ENCODE results near the gene ERLEC1. TPM values are rescaled to one million over a fixed set of nuclear protein-coding genes. Genes with fewer than 3 reads are reported as not detected.

Gene ERLEC1
- total RNA-seq, 1 donor from 2014 or later = 20.9 TPM

- Mint-ChIP-seq H3K36me3 (ENCODE audit: unreplicated experiment) (no peaks in the 10 kb centered on the region), H3K4me1 (ENCODE audit: low read depth, unreplicated experiment) (peaks cover 2% of the 10 kb centered on the region), H3K4me3 (ENCODE audit: unreplicated experiment) (no peak overlapping the region), H3K9me3 (ENCODE audit: unreplicated experiment) (no peaks in the 10 kb centered on the region), H3K27me3 (ENCODE audit: unreplicated experiment) (peaks cover 2% of the 10 kb centered on the region), H3K27ac (ENCODE audit: unreplicated experiment) (no peak overlapping the region)
- TF ChIP-seq CTCF (IDR thresholded peaks at IDR 0.05; ENCODE audit: partially characterized antibody, unreplicated experiment) = no peak
- DNase-seq = no peak
Observed at GRCh38 chr2:53863538-53864227, 76.8 kb downstream of the ERLEC1 start.

- TF ChIP-seq CTCF (IDR thresholded peaks at IDR 0.05; ENCODE audit: partially characterized antibody, unreplicated experiment) = no peak
- H3K27ac Mint-ChIP-seq (ENCODE audit: unreplicated experiment) = no peak overlapping the region
- no peaks in the 10 kb centered on the region for H3K36me3 Mint-ChIP-seq (ENCODE audit: unreplicated experiment)
- no peaks in the 10 kb centered on the region for H3K4me1 Mint-ChIP-seq (ENCODE audit: low read depth, unreplicated experiment)
- no peak for DNase-seq
- no peak overlapping the region for H3K4me3 Mint-ChIP-seq (ENCODE audit: unreplicated experiment)
- peaks cover 2% of the 10 kb centered on the region for H3K27me3 Mint-ChIP-seq (ENCODE audit: unreplicated experiment)
- H3K9me3 Mint-ChIP-seq (ENCODE audit: unreplicated experiment) = no peaks in the 10 kb centered on the region
Observed at GRCh38 chr2:53865264-53865663, 78.4 kb downstream of the ERLEC1 start.

GRCh38 chr2:53865962-53866361 is 79.1 kb downstream of the ERLEC1 start:
- no peak for TF ChIP-seq CTCF (IDR thresholded peaks at IDR 0.05; ENCODE audit: partially characterized antibody, unreplicated experiment)
- H3K27ac Mint-ChIP-seq (ENCODE audit: unreplicated experiment) = no peak overlapping the region
- peaks cover 2% of the 10 kb centered on the region for H3K27me3 Mint-ChIP-seq (ENCODE audit: unreplicated experiment)
- no peaks in the 10 kb centered on the region for H3K4me1 Mint-ChIP-seq (ENCODE audit: low read depth, unreplicated experiment)
- DNase-seq = no peak
- H3K36me3 Mint-ChIP-seq (ENCODE audit: unreplicated experiment) = no peaks in the 10 kb centered on the region
- H3K4me3 Mint-ChIP-seq (ENCODE audit: unreplicated experiment) = no peak overlapping the region
- H3K9me3 Mint-ChIP-seq (ENCODE audit: unreplicated experiment) = no peaks in the 10 kb centered on the region

- no peaks in the 10 kb centered on the region for H3K9me3 Mint-ChIP-seq (ENCODE audit: unreplicated experiment)
- no peaks in the 10 kb centered on the region for H3K36me3 Mint-ChIP-seq (ENCODE audit: unreplicated experiment)
- H3K27me3 Mint-ChIP-seq (ENCODE audit: unreplicated experiment) = peaks cover 2% of the 10 kb centered on the region
- no peak for TF ChIP-seq CTCF (IDR thresholded peaks at IDR 0.05; ENCODE audit: partially characterized antibody, unreplicated experiment)
- no peak for DNase-seq
- H3K27ac Mint-ChIP-seq (ENCODE audit: unreplicated experiment) = no peak overlapping the region
- H3K4me3 Mint-ChIP-seq (ENCODE audit: unreplicated experiment) = no peak overlapping the region
- H3K4me1 Mint-ChIP-seq (ENCODE audit: low read depth, unreplicated experiment) = no peaks in the 10 kb centered on the region
Observed at GRCh38 chr2:53867169-53867568, 80.3 kb downstream of the ERLEC1 start.

GRCh38 chr2:53867773-53868172 is 80.9 kb downstream of the ERLEC1 start:
- no peaks in the 10 kb centered on the region for H3K4me1 Mint-ChIP-seq (ENCODE audit: low read depth, unreplicated experiment)
- H3K27me3 Mint-ChIP-seq (ENCODE audit: unreplicated experiment) = peaks cover 2% of the 10 kb centered on the region
- H3K36me3 Mint-ChIP-seq (ENCODE audit: unreplicated experiment) = no peaks in the 10 kb centered on the region
- H3K9me3 Mint-ChIP-seq (ENCODE audit: unreplicated experiment) = no peaks in the 10 kb centered on the region
- no peak overlapping the region for H3K27ac Mint-ChIP-seq (ENCODE audit: unreplicated experiment)
- DNase-seq = no peak
- TF ChIP-seq CTCF (IDR thresholded peaks at IDR 0.05; ENCODE audit: partially characterized antibody, unreplicated experiment) = no peak
- no peak overlapping the region for H3K4me3 Mint-ChIP-seq (ENCODE audit: unreplicated experiment)
